Natural killer cell (primary cell): ENCODE results near the gene PCDH9. TPM values are rescaled to one million over a fixed set of nuclear protein-coding genes. Genes with fewer than 3 reads are reported as not detected.

ENCODE experiments used
- ATAC-seq, 3 donors: fragments of 150-1000 bp in 2 of 3; fragments of 200-7000 bp in 1 of 3; cut with Tn5 transposase; 1 replicate in 1 of 3; 2 replicates in 2 of 3; pipeline ENCODE4 v1.10.0; 2021; ENCODE audit warnings: mild to moderate bottlenecking in 2 of 3, moderate library complexity in 2 of 3
- DNase-seq, 2 donors: peaks; one replicate each; pipeline versions ENCODE4 v3.0.0 to v3.0.0-alpha.2; 2013 to 2021; ENCODE audit warnings: mixed read lengths in 1 of 2
- H3K27ac ChIP-seq: one replicate; pipeline ENCODE4 v1.5.1; 2013; ENCODE audit warnings: mild to moderate bottlenecking, low read length
- H3K27me3 ChIP-seq: one replicate; pipeline ENCODE4 v1.6.1; 2013; ENCODE audit warnings: low read length; ENCODE audit not compliant: control insufficient read depth, insufficient read depth
- H3K36me3 ChIP-seq: one replicate; pipeline ENCODE4 v1.6.1; 2013; ENCODE audit warnings: low read length; ENCODE audit not compliant: control insufficient read depth, insufficient read depth
- H3K4me1 ChIP-seq: one replicate; pipeline ENCODE4 v1.6.1; 2013; ENCODE audit warnings: low read length; ENCODE audit not compliant: control insufficient read depth, insufficient read depth
- H3K4me3 ChIP-seq: one replicate; pipeline ENCODE4 v1.5.1; 2013; ENCODE audit warnings: low read length
- H3K9me3 ChIP-seq: one replicate; pipeline ENCODE4 v1.6.1; 2013; ENCODE audit warnings: low read length; ENCODE audit not compliant: control insufficient read depth, insufficient read depth
- H3K27ac Mint-ChIP-seq, 2 donors: one replicate each; pipeline ENCODE4 v1.8.0; 2022; ENCODE audit warnings: mild to moderate bottlenecking in 2 of 2, mixed read lengths in 2 of 2, moderate library complexity in 1 of 2
- H3K27me3 Mint-ChIP-seq, 2 donors: one replicate each; pipeline ENCODE4 v1.8.0; 2022; ENCODE audit warnings: low read depth in 2 of 2, mixed read lengths in 2 of 2
- H3K36me3 Mint-ChIP-seq: one replicate; pipeline ENCODE4 v1.8.0; 2022; ENCODE audit warnings: mixed read lengths
- H3K4me1 Mint-ChIP-seq, 2 donors: one replicate each; pipeline ENCODE4 v1.8.0; 2022; ENCODE audit warnings: mixed read lengths in 2 of 2
- H3K4me3 Mint-ChIP-seq: one replicate; pipeline ENCODE4 v1.8.0; 2022; ENCODE audit warnings: mild to moderate bottlenecking, moderate library complexity, mixed read lengths
- H3K9me3 Mint-ChIP-seq, 2 donors: one replicate each; pipeline ENCODE4 v1.8.0; 2022; ENCODE audit warnings: mixed read lengths in 2 of 2
- WGBS: methylation state at CpG from one replicate; pipeline ENCODE4 v1.1.7; 2013; ENCODE audit warnings: missing lambda C conversion rate; ENCODE audit not compliant: insufficient coverage; 5-methylcytosine and 5-hydroxymethylcytosine counted together
- intact Hi-C: fragments of 100-400 bp; cut with micrococcal nuclease; formaldehyde crosslinking; loops from one replicate; pipeline ENCODE4 v1.14.2; 2022
- total RNA-seq, 4 donors: library from RNA; stranded (reverse); fragments of 120-200 nt in 1 of 4; gene quantifications; one replicate each; pipeline versions ENCODE4 v1.2.3 to v1.2.4, GENCODE V29; 2013 to 2022
- TF ChIP-seq, protein P1 (sequence below): fragments of 200-600 bp; IDR thresholded peaks from one replicate; pipeline ENCODE4 v1.8.0; 2022; ENCODE audit warnings: antibody characterized with exemption

PCDH9 gene
- total RNA-seq, 3 donors from 2014 or later (not counting 1 experiment from before 2014, with no cell fraction given) = 0.43 to 1.5 (median 0.68) TPM

DNA sequence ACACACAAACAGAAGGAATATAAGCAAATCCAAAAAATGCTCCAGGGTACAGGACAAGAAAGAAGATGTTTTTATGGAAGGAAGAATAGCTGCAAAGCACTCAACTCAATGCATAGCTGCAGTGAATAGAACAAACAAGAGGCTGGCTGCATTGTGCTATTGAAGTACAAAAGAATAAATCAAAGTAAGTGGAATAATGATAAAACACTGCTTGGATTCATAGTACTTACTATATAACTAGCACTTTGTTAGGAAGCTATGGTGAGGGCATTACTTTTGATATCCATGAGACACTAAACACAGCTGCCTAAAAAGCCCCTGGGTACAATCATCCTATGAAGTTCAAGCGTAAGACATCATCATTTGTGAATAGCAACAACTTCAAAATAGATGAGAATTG, 350.1 kb downstream of the PCDH9 start:
- Mint-ChIP-seq H3K27ac (no peak overlapping the region), H3K4me1 (no peaks in the 10 kb centered on the region), H3K9me3 (peaks cover 6 to 13% of the 10 kb centered on the region in 2 donors), H3K4me3 (no peak overlapping the region), H3K36me3 (no peaks in the 10 kb centered on the region), H3K27me3 (no peaks in the 10 kb centered on the region)
- no peak for ATAC-seq
- no peaks in the 10 kb centered on the region for H3K27me3 ChIP-seq
- no peak for DNase-seq
- TF ChIP-seq, protein P1, sequence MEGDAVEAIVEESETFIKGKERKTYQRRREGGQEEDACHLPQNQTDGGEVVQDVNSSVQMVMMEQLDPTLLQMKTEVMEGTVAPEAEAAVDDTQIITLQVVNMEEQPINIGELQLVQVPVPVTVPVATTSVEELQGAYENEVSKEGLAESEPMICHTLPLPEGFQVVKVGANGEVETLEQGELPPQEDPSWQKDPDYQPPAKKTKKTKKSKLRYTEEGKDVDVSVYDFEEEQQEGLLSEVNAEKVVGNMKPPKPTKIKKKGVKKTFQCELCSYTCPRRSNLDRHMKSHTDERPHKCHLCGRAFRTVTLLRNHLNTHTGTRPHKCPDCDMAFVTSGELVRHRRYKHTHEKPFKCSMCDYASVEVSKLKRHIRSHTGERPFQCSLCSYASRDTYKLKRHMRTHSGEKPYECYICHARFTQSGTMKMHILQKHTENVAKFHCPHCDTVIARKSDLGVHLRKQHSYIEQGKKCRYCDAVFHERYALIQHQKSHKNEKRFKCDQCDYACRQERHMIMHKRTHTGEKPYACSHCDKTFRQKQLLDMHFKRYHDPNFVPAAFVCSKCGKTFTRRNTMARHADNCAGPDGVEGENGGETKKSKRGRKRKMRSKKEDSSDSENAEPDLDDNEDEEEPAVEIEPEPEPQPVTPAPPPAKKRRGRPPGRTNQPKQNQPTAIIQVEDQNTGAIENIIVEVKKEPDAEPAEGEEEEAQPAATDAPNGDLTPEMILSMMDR = no peak
- H3K4me1 ChIP-seq = no peaks in the 10 kb centered on the region
- intact Hi-C loops = no loop called here
- WGBS = 80% methylated on average over 1 of the region's 1 CpG
- no peak overlapping the region for H3K4me3 ChIP-seq
- no peaks in the 10 kb centered on the region for H3K36me3 ChIP-seq
- H3K9me3 ChIP-seq = no peaks in the 10 kb centered on the region
- H3K27ac ChIP-seq = no peak overlapping the region

DNA sequence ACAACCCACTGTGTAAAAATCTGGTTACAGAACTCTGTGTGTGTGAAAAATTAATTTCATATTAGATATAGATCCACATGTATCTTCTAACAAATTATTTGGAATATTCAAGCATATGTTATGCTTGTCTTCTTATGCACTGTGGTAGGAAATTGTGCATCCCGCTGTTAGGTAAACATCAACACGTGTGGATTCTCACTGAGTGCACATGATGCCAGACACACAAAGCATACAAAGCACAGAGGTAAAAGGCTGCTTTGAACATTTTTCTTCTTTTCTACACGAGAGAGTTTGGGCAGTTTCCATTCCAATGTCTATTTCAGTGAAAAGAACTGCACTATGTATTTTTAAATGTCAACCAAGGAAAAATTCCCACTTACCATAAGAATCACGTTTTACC, 354.9 kb downstream of the PCDH9 start:
- H3K27me3 Mint-ChIP-seq = no peaks in the 10 kb centered on the region
- TF ChIP-seq, protein P1 = no peak
- Histone ChIP-seq H3K36me3 (no peaks in the 10 kb centered on the region), H3K4me3 (no peak overlapping the region), H3K27me3 (no peaks in the 10 kb centered on the region), H3K27ac (no peak overlapping the region), H3K9me3 (no peaks in the 10 kb centered on the region), H3K4me1 (no peaks in the 10 kb centered on the region)
- H3K4me3 Mint-ChIP-seq = no peak overlapping the region
- 83% methylated on average over 3 of the region's 4 CpGs for WGBS
- no peaks in the 10 kb centered on the region for H3K4me1 Mint-ChIP-seq
- ATAC-seq (no peak), DNase-seq (no peak)
- no peak overlapping the region for H3K27ac Mint-ChIP-seq
- no peaks in the 10 kb centered on the region for H3K36me3 Mint-ChIP-seq
- intact Hi-C loops = no loop called here
- peaks cover 8 to 17% of the 10 kb centered on the region in 2 donors for H3K9me3 Mint-ChIP-seq

DNA sequence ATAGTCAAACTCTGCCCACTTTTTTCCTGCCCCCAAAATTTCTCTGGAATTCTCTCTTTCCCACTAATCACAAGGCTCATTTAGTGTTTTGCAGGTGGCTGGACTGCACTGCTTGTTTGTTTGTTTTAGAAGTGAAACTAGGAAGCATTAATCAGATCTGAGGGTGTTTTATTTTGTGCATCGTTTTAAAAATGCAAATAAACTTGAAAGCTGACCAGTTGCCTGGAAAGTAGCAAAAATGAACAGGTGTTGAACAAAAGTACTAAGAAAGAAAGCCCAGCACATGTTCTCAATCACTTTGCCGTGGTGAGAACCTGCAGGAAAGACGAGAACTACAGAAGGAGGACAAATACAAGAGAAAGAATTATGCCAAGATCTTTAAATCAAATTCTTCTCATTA, 365.5 kb downstream of the PCDH9 start:
- intact Hi-C loops = no loop called here
- WGBS = 59% methylated on average over 2 of the region's 3 CpGs

More for the DNA sequence above, 365.5 kb downstream of the PCDH9 start:
- H3K9me3 ChIP-seq = no peaks in the 10 kb centered on the region
- H3K27ac ChIP-seq = no peak overlapping the region
- Mint-ChIP-seq H3K27ac (no peak overlapping the region), H3K4me3 (no peak overlapping the region), H3K36me3 (peaks cover 6% of the 10 kb centered on the region), H3K9me3 (peaks cover 3 to 7% of the 10 kb centered on the region in 2 donors), H3K4me1 (no peaks in the 10 kb centered on the region), H3K27me3 (no peaks in the 10 kb centered on the region)
- TF ChIP-seq, protein P1 = no peak
- H3K4me3 ChIP-seq = no peak overlapping the region
- DNase-seq (no peak), ATAC-seq (no peak)
- H3K27me3 ChIP-seq = no peaks in the 10 kb centered on the region
- no peaks in the 10 kb centered on the region for H3K4me1 ChIP-seq
- no peaks in the 10 kb centered on the region for H3K36me3 ChIP-seq
